Neural progenitor cell (in vitro differentiated cells): ENCODE results near the gene ERBB4. TPM values are rescaled to one million over a fixed set of nuclear protein-coding genes. Genes with fewer than 3 reads are reported as not detected.
"Not testable (repeated sequence)": the region's sequence is repeated elsewhere in the genome, so short reads cannot be mapped to it uniquely, and the experiment has no call there.

ENCODE experiments used
- DNase-seq: peaks from one replicate; pipeline ENCODE4 v3.0.0-alpha.2; 2016; ENCODE audit warnings: low spot score
- H2AFZ ChIP-seq: fragments of 200-600 bp; sonication (generic); replicated peaks from 2 replicates; pipeline ENCODE4 v1.6.1; 2016; ENCODE audit warnings: antibody characterized with exemption
- H3F3A ChIP-seq: fragments of 200-600 bp; sonication (generic); 2 replicates; pipeline ENCODE4 v1.6.1; 2016; ENCODE audit warnings: antibody characterized with exemption, low read depth
- H3K27ac ChIP-seq: fragments of 200-600 bp; sonication (generic); 2 replicates; pipeline ENCODE4 v1.5.1; 2016; ENCODE audit warnings: mild to moderate bottlenecking
- H3K27me3 ChIP-seq: fragments of 200-600 bp; sonication (generic); 2 replicates; pipeline ENCODE4 v1.6.1; 2016; ENCODE audit warnings: mild to moderate bottlenecking, moderate library complexity
- H3K36me3 ChIP-seq: fragments of 200-600 bp; sonication (generic); 2 replicates; pipeline ENCODE4 v1.5.1; 2016
- H3K4me1 ChIP-seq: fragments of 200-600 bp; sonication (generic); 2 replicates; pipeline ENCODE4 v1.6.1; 2016; ENCODE audit warnings: mixed run types
- H3K4me2 ChIP-seq: fragments of 200-600 bp; sonication (generic); 2 replicates; pipeline ENCODE4 v1.6.1; 2016
- H3K4me3 ChIP-seq: fragments of 200-600 bp; sonication (generic); 2 replicates; pipeline ENCODE4 v1.5.1; 2016
- H3K79me2 ChIP-seq: fragments of 200-600 bp; sonication (generic); 2 replicates; pipeline ENCODE4 v1.6.1; 2016; ENCODE audit warnings: low read depth
- H3K9ac ChIP-seq: fragments of 200-600 bp; sonication (generic); 2 replicates; pipeline ENCODE4 v1.6.1; 2016
- H3K9me3 ChIP-seq: fragments of 200-600 bp; sonication (generic); 2 replicates; pipeline ENCODE4 v1.5.1; 2016; ENCODE audit warnings: low read depth
- H4K20me1 ChIP-seq: fragments of 200-600 bp; sonication (generic); 2 replicates; pipeline ENCODE4 v1.6.1; 2016; ENCODE audit warnings: low read depth
- H3K27ac Mint-ChIP-seq: 3 replicates; pipeline ENCODE4 v1.8.0; 2021; ENCODE audit warnings: mixed read lengths
- H3K27me3 Mint-ChIP-seq: 2 replicates; pipeline ENCODE4 v1.8.0; 2022; ENCODE audit warnings: low read depth, mild to moderate bottlenecking, inconsistent platforms, moderate library complexity, mixed read lengths; ENCODE audit not compliant: insufficient read depth
- H3K36me3 Mint-ChIP-seq: 3 replicates; pipeline ENCODE4 v1.8.0; 2021; ENCODE audit warnings: mixed read lengths
- H3K4me1 Mint-ChIP-seq: 3 replicates; pipeline ENCODE4 v1.8.0; 2021; ENCODE audit warnings: mixed read lengths
- H3K4me3 Mint-ChIP-seq: 3 replicates; pipeline ENCODE4 v1.8.0; 2021; ENCODE audit warnings: mild to moderate bottlenecking, moderate library complexity, mixed read lengths
- H3K9me3 Mint-ChIP-seq: 3 replicates; pipeline ENCODE4 v1.8.0; 2020; ENCODE audit warnings: mixed read lengths
- EZH2 ChIP-seq: fragments of 200-600 bp; sonication (generic); IDR thresholded peaks from 2 replicates; pipeline ENCODE4 v1.6.1; 2017; ENCODE audit warnings: antibody characterized with exemption, mild to moderate bottlenecking, moderate library complexity
- EZH2phosphoT487 ChIP-seq: fragments of 200-600 bp; sonication (generic); IDR thresholded peaks from 2 replicates; pipeline ENCODE4 v1.6.1; 2017; ENCODE audit warnings: antibody characterized with exemption
- total RNA-seq: library from RNA; depleted of rRNA; stranded (reverse); fragments of >200 nt; gene quantifications from 2 replicates; pipeline ENCODE4 v1.2.3, GENCODE V29; 2015; ENCODE audit warnings: low replicate concordance
- TF ChIP-seq, protein P1 (sequence below): fragments of 200-600 bp; sonication (generic); IDR thresholded peaks from 2 replicates; pipeline ENCODE4 v1.5.1; 2017; ENCODE audit warnings: antibody characterized with exemption, mild to moderate bottlenecking

Gene ERBB4
- total RNA-seq, 1 donor from 2014 or later, result 1.5 TPM

GRCh38 chr2:212015588-212015987 is 523.0 kb downstream of the ERBB4 start:
- no peak overlapping the region for H2AFZ ChIP-seq
- H3K36me3 ChIP-seq, result no peaks in the 10 kb centered on the region
- no peak overlapping the region for H3K9ac ChIP-seq
- H3K79me2 ChIP-seq, result no peaks in the 10 kb centered on the region
- Mint-ChIP-seq H3K36me3 (peaks cover 6% of the 10 kb centered on the region), H3K4me1 (peaks cover 3% of the 10 kb centered on the region), H3K27me3 (no peaks in the 10 kb centered on the region), H3K27ac (no peak overlapping the region), H3K4me3 (no peak overlapping the region), H3K9me3 (peaks cover 2% of the 10 kb centered on the region)
- H3K4me1 ChIP-seq, result no peaks in the 10 kb centered on the region
- no peak for DNase-seq
- no peaks in the 10 kb centered on the region for H3K9me3 ChIP-seq
- H3K4me2 ChIP-seq, result no peak overlapping the region
- no peaks in the 10 kb centered on the region for H4K20me1 ChIP-seq
- TF ChIP-seq EZH2 (no peak), EZH2phosphoT487 (no peak)
- TF ChIP-seq, protein P1, sequence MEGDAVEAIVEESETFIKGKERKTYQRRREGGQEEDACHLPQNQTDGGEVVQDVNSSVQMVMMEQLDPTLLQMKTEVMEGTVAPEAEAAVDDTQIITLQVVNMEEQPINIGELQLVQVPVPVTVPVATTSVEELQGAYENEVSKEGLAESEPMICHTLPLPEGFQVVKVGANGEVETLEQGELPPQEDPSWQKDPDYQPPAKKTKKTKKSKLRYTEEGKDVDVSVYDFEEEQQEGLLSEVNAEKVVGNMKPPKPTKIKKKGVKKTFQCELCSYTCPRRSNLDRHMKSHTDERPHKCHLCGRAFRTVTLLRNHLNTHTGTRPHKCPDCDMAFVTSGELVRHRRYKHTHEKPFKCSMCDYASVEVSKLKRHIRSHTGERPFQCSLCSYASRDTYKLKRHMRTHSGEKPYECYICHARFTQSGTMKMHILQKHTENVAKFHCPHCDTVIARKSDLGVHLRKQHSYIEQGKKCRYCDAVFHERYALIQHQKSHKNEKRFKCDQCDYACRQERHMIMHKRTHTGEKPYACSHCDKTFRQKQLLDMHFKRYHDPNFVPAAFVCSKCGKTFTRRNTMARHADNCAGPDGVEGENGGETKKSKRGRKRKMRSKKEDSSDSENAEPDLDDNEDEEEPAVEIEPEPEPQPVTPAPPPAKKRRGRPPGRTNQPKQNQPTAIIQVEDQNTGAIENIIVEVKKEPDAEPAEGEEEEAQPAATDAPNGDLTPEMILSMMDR, result no peak
- H3F3A ChIP-seq, result no peaks in the 10 kb centered on the region
- H3K27me3 ChIP-seq, result no peaks in the 10 kb centered on the region
- H3K4me3 ChIP-seq, result no peak overlapping the region
- H3K27ac ChIP-seq, result no peak overlapping the region

DNA sequence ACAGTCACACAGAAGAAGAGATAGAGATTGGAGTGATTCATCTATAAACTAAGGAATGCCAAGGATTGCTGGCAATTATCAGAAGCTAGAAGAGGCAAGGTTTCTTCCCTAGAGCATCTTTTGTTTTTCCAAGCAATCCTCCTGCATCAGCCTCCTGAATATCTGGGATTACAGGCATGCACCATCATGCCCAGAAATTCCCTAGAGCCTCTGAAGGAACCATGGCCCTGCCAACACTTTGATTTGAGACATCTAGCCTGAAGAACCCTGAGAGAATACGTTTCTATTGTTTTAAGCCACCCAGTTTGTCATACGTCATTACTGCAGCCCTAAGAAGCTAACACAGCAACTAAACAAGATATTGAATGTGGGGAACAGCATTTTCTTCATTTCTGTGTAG is 525.0 kb downstream of the ERBB4 start:
- H4K20me1 ChIP-seq, result no peaks in the 10 kb centered on the region
- H3K27ac ChIP-seq, result no peak overlapping the region
- no peaks in the 10 kb centered on the region for H3K36me3 ChIP-seq
- no peak overlapping the region for H3K4me2 ChIP-seq
- H3K9me3 Mint-ChIP-seq, result peaks cover 4% of the 10 kb centered on the region
- no peaks in the 10 kb centered on the region for H3K9me3 ChIP-seq
- no peak overlapping the region for H2AFZ ChIP-seq
- H3K27me3 Mint-ChIP-seq, result no peaks in the 10 kb centered on the region
- H3K4me3 Mint-ChIP-seq, result no peak overlapping the region
- no peaks in the 10 kb centered on the region for H3F3A ChIP-seq
- peaks cover 8% of the 10 kb centered on the region for H3K4me1 Mint-ChIP-seq
- H3K4me1 ChIP-seq, result no peaks in the 10 kb centered on the region
- H3K9ac ChIP-seq, result no peak overlapping the region
- peaks cover 6% of the 10 kb centered on the region for H3K36me3 Mint-ChIP-seq
- H3K27ac Mint-ChIP-seq, result no peak overlapping the region
- no peak overlapping the region for H3K4me3 ChIP-seq
- H3K27me3 ChIP-seq, result no peaks in the 10 kb centered on the region
- H3K79me2 ChIP-seq, result no peaks in the 10 kb centered on the region
- DNase-seq, result no peak
- TF ChIP-seq, protein P1, result no peak
- TF ChIP-seq EZH2phosphoT487 (no peak), EZH2 (no peak)

GRCh38 chr2:212010305-212010704 is 528.3 kb downstream of the ERBB4 start:
- H3K4me3 Mint-ChIP-seq, result not testable (repeated sequence)

DNA sequence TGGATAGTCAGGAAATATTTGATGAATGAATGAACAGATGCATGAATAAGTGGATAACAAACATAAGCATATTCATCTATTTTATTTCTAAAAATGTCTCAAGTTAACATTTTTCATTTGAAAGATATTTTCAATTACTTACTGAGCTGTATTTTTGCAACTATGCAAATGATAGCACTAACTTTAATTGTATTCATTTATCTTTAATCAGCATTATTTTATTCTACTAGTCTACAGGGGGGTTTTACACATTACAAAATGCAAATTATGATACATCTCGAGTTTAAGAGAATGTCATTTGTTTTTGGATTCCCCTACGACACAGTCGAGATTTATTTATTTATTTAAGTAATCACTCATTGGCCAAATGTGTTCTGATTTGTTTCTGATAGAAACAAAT is 530.6 kb downstream of the ERBB4 start:
- TF ChIP-seq EZH2phosphoT487, result no peak
- TF ChIP-seq, protein P1, result no peak
- no peak for TF ChIP-seq EZH2
- Mint-ChIP-seq H3K27ac (no peak overlapping the region), H3K36me3 (no peaks in the 10 kb centered on the region), H3K27me3 (no peaks in the 10 kb centered on the region), H3K4me3 (no peak overlapping the region), H3K9me3 (peaks cover 4% of the 10 kb centered on the region), H3K4me1 (peaks cover 8% of the 10 kb centered on the region)
- no peak overlapping the region for H3K27ac ChIP-seq
- H3K36me3 ChIP-seq, result no peaks in the 10 kb centered on the region
- H4K20me1 ChIP-seq, result no peaks in the 10 kb centered on the region
- H3F3A ChIP-seq, result no peaks in the 10 kb centered on the region
- no peaks in the 10 kb centered on the region for H3K27me3 ChIP-seq
- H3K9ac ChIP-seq, result no peak overlapping the region
- H3K4me2 ChIP-seq, result no peak overlapping the region
- H3K4me1 ChIP-seq, result no peaks in the 10 kb centered on the region
- no peaks in the 10 kb centered on the region for H3K79me2 ChIP-seq
- no peak for DNase-seq
- no peaks in the 10 kb centered on the region for H3K9me3 ChIP-seq
- H3K4me3 ChIP-seq, result no peak overlapping the region
- no peak overlapping the region for H2AFZ ChIP-seq

More at GRCh38 chr2:212010305-212010704, 528.3 kb downstream of the ERBB4 start:
- H3K27me3 ChIP-seq, H3K27ac ChIP-seq, H3F3A ChIP-seq, H3K4me1 ChIP-seq, H3K27me3 Mint-ChIP-seq, H3K4me1 Mint-ChIP-seq, H3K36me3 Mint-ChIP-seq, H3K4me2 ChIP-seq, H4K20me1 ChIP-seq, H3K9ac ChIP-seq, H3K36me3 ChIP-seq, H2AFZ ChIP-seq, H3K27ac Mint-ChIP-seq, H3K79me2 ChIP-seq, DNase-seq, H3K4me3 ChIP-seq, H3K9me3 Mint-ChIP-seq, H3K9me3 ChIP-seq: not testable (repeated sequence)
